NK-92 treated with Interleukin-12 subunit alpha and Interleukin-12 subunit beta, amount 100 ng/mL, for 24 hours (cell line): ENCODE results near the gene P2RY1.
"Not testable (repeated sequence)": the region's sequence is repeated elsewhere in the genome, so short reads cannot be mapped to it uniquely, and the experiment has no call there.

Experiments
- DNase-seq: peaks from one replicate; lab custom pipeline; 2025; lab: John Stamatoyannopoulos, UW

P2RY1 gene

GRCh38 chr3:152839511-152839910 lies 4.6 kb downstream of the P2RY1 start:
- no peak for DNase-seq

- no peak for DNase-seq
Measured at GRCh38 chr3:152841131-152841530, 6.2 kb downstream of the P2RY1 start.

- DNase-seq, result no peak
Measured at GRCh38 chr3:152842413-152842812, 7.5 kb downstream of the P2RY1 start.

GRCh38 chr3:152843955-152844354 lies 9.0 kb downstream of the P2RY1 start:
- no peak for DNase-seq

GRCh38 chr3:152846572-152847202 lies 11.8 kb downstream of the P2RY1 start:
- not testable (repeated sequence) for DNase-seq

GRCh38 chr3:152847599-152847998 lies 12.7 kb downstream of the P2RY1 start:
- DNase-seq, result not testable (repeated sequence)

GRCh38 chr3:152849996-152850578 lies 15.2 kb downstream of the P2RY1 start:
- no peak for DNase-seq

- no peak for DNase-seq
Measured at GRCh38 chr3:152853196-152853595, 18.3 kb downstream of the P2RY1 start.

GRCh38 chr3:152857082-152857481 lies 22.2 kb downstream of the P2RY1 start:
- DNase-seq, result no peak

- no peak for DNase-seq
Measured at GRCh38 chr3:152858170-152858800, 23.4 kb downstream of the P2RY1 start.

- no peak for DNase-seq
Measured at GRCh38 chr3:152860736-152861135, 25.8 kb downstream of the P2RY1 start.

- no peak for DNase-seq
Measured at GRCh38 chr3:152865668-152866245, 30.8 kb downstream of the P2RY1 start.

- DNase-seq, result no peak
Measured at GRCh38 chr3:152870027-152870426, 35.1 kb downstream of the P2RY1 start.

- not testable (repeated sequence) for DNase-seq
Measured at GRCh38 chr3:152873314-152873713, 38.4 kb downstream of the P2RY1 start.

GRCh38 chr3:152874896-152875749 lies 40.2 kb downstream of the P2RY1 start:
- no peak for DNase-seq

- no peak for DNase-seq
Measured at GRCh38 chr3:152879130-152879789, 44.3 kb downstream of the P2RY1 start.

- DNase-seq, result no peak
Measured at GRCh38 chr3:152879790-152880174, 44.9 kb downstream of the P2RY1 start.

- DNase-seq, result no peak
Measured at GRCh38 chr3:152885076-152885475, 50.1 kb downstream of the P2RY1 start.
